Measurements from ENCODE around the gene DPYD. TPM values are rescaled to one million over a fixed set of nuclear protein-coding genes. Genes with fewer than 3 reads are reported as not detected.

The DPYD gene
- total RNA-seq, 1 experiment from 2014 or later = 12.8 TPM

DNA sequence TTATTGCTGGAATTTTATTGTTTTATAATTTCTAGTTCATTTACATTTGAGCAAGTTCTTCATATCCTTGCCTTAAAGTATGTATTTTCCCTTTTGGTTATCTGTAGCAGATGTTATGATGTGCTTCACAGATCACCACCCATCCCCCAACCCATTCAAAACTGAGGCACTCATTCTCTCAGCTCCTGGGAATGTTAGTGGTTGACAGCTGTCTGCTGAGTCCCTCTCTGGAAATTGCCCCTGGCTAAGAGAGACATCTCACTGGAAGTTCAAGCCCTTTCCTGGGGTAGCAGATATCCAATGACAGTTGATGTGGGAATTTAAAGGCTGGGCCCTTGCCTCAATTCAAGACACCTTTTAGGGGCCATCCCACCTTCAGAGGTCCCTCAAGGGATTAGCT lies 4.3 kb upstream of the DPYD start:
- Histone ChIP-seq H3K27me3 (ENCODE audit: low read length) (no peaks in the 10 kb centered on the region), H3K4me3 (ENCODE audit: low read length) (no peak overlapping the region), H3K9me3 (ENCODE audit: low read length) (no peaks in the 10 kb centered on the region), H3F3A (ENCODE audit: low read length, unreplicated experiment) (no peaks in the 10 kb centered on the region), H3K4me1 (ENCODE audit: insufficient read depth, low read length) (peaks cover 7% of the 10 kb centered on the region), H3K79me2 (ENCODE audit: low read length) (peaks cover 3% of the 10 kb centered on the region), H3K9ac (ENCODE audit: low read length) (no peak overlapping the region), H3K27ac (ENCODE audit: low read length) (no peak overlapping the region), H2AFZ (ENCODE audit: low read length) (no peak overlapping the region), H3K36me3 (ENCODE audit: low read depth, low read length) (no peaks in the 10 kb centered on the region), H4K20me1 (ENCODE audit: low read length) (no peaks in the 10 kb centered on the region), H3K9me2 (replicated peaks; ENCODE audit: low read length) (no peaks in the 10 kb centered on the region), H3K4me2 (ENCODE audit: low read length) (no peak overlapping the region)
- BruUV-seq (replicated peaks) = no TSS peak
- CTCF ChIA-PET = no interaction called here
- ATAC-seq (no peak), DNase-seq (no peak)
- intact Hi-C loops (cut with micrococcal nuclease) = loop anchor here (10.0 kb wide), 1 partner anchor 400 kb away; no protein-coding TSS in a partner anchor
- TF ChIP-seq EZH2 (IDR thresholded peaks at IDR 0.05; ENCODE audit: low read length, unreplicated experiment) (no peak), EZH2phosphoT487 (IDR thresholded peaks at IDR 0.05; ENCODE audit: borderline replicate concordance, low read length) (no peak)
- TF ChIP-seq, protein P1, sequence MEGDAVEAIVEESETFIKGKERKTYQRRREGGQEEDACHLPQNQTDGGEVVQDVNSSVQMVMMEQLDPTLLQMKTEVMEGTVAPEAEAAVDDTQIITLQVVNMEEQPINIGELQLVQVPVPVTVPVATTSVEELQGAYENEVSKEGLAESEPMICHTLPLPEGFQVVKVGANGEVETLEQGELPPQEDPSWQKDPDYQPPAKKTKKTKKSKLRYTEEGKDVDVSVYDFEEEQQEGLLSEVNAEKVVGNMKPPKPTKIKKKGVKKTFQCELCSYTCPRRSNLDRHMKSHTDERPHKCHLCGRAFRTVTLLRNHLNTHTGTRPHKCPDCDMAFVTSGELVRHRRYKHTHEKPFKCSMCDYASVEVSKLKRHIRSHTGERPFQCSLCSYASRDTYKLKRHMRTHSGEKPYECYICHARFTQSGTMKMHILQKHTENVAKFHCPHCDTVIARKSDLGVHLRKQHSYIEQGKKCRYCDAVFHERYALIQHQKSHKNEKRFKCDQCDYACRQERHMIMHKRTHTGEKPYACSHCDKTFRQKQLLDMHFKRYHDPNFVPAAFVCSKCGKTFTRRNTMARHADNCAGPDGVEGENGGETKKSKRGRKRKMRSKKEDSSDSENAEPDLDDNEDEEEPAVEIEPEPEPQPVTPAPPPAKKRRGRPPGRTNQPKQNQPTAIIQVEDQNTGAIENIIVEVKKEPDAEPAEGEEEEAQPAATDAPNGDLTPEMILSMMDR (conservative IDR thresholded peaks at IDR 0.05; ENCODE audit: low read depth, low read length) = no peak
- POLR2A ChIA-PET (ENCODE audit: unreplicated experiment) = no interaction called here

- Histone ChIP-seq H3K4me1 (ENCODE audit: insufficient read depth, low read length) (peaks cover 11% of the 10 kb centered on the region), H3K9ac (ENCODE audit: low read length) (no peak overlapping the region), H2AFZ (ENCODE audit: low read length) (no peak overlapping the region), H3K9me3 (ENCODE audit: low read length) (no peaks in the 10 kb centered on the region), H3K79me2 (ENCODE audit: low read length) (peaks cover 16% of the 10 kb centered on the region), H3K4me3 (ENCODE audit: low read length) (no peak overlapping the region), H3K4me2 (ENCODE audit: low read length) (no peak overlapping the region), H3K36me3 (ENCODE audit: low read depth, low read length) (no peaks in the 10 kb centered on the region), H3K27ac (ENCODE audit: low read length) (no peak overlapping the region), H4K20me1 (ENCODE audit: low read length) (no peaks in the 10 kb centered on the region), H3K27me3 (ENCODE audit: low read length) (no peaks in the 10 kb centered on the region), H3K9me2 (replicated peaks; ENCODE audit: low read length) (no peaks in the 10 kb centered on the region), H3F3A (ENCODE audit: low read length, unreplicated experiment) (no peaks in the 10 kb centered on the region)
- ChIA-PET CTCF (no interaction called here), POLR2A (ENCODE audit: unreplicated experiment) (no interaction called here)
- no peak for TF ChIP-seq EZH2 (IDR thresholded peaks at IDR 0.05; ENCODE audit: low read length, unreplicated experiment)
- no peak for TF ChIP-seq EZH2phosphoT487 (IDR thresholded peaks at IDR 0.05; ENCODE audit: borderline replicate concordance, low read length)
- no TSS peak for BruUV-seq (replicated peaks)
- intact Hi-C loops (cut with micrococcal nuclease) = loop anchor here (10.0 kb wide), 1 partner anchor 401 kb away; no protein-coding TSS in a partner anchor
- DNase-seq (no peak), ATAC-seq (no peak)
Measured at GRCh38 chr1:97923811-97924210, 3.0 kb upstream of the DPYD start.

- Histone ChIP-seq H3F3A (ENCODE audit: low read length, unreplicated experiment) (no peaks in the 10 kb centered on the region), H3K9me3 (ENCODE audit: low read length) (no peaks in the 10 kb centered on the region), H3K4me3 (ENCODE audit: low read length) (peak overlapping the region; percentile 84), H3K79me2 (ENCODE audit: low read length) (peaks cover 45% of the 10 kb centered on the region), H4K20me1 (ENCODE audit: low read length) (no peaks in the 10 kb centered on the region), H3K27me3 (ENCODE audit: low read length) (no peaks in the 10 kb centered on the region), H2AFZ (ENCODE audit: low read length) (peak overlapping the region; percentile 89), H3K9ac (ENCODE audit: low read length) (peak overlapping the region; percentile 70), H3K4me2 (ENCODE audit: low read length) (peak overlapping the region; percentile 88), H3K4me1 (ENCODE audit: insufficient read depth, low read length) (peaks cover 24% of the 10 kb centered on the region), H3K9me2 (replicated peaks; ENCODE audit: low read length) (no peaks in the 10 kb centered on the region), H3K36me3 (ENCODE audit: low read depth, low read length) (no peaks in the 10 kb centered on the region), H3K27ac (ENCODE audit: low read length) (peak overlapping the region; percentile 69)
- intact Hi-C loops (cut with micrococcal nuclease) = loop anchor here (2.0 to 10.0 kb wide), 5 partner anchors 16 to 404 kb away; no protein-coding TSS in a partner anchor
- DNase-seq = peak; percentile 37
- peak; percentile 30 for ATAC-seq
- BruUV-seq (replicated peaks) = TSS peak; percentile 31
- ChIA-PET CTCF (interaction anchor here (0.6 kb wide), 1 partner anchor 18 kb away, joined by 3 read pairs; no protein-coding TSS in a partner anchor), POLR2A (ENCODE audit: unreplicated experiment) (interaction anchor here (0.6 to 0.7 kb wide), 3 partner anchors 73 to 411 kb away, joined by 3 read pairs; no protein-coding TSS in a partner anchor)
- TF ChIP-seq EZH2phosphoT487 (IDR thresholded peaks at IDR 0.05; ENCODE audit: borderline replicate concordance, low read length) (no peak), EZH2 (IDR thresholded peaks at IDR 0.05; ENCODE audit: low read length, unreplicated experiment) (no peak)
- TF ChIP-seq, protein P1 (conservative IDR thresholded peaks at IDR 0.05; ENCODE audit: low read depth, low read length) = no peak
Measured at GRCh38 chr1:97920276-97920831, 480 bp downstream of the DPYD start.

All from PC-3 (cell line).